RCC 7860 (cell line): ENCODE measurements around the gene IKBKE.

Source experiments
- DNase-seq: peaks from one replicate; pipeline ENCODE4 v3.0.0-alpha.2; 2015; ENCODE audit warnings: low spot score
- FAIRE-seq: peaks from 2 replicates; lab custom pipeline; 2012; peaks lifted over from hg19 to GRCh38; lab: Jason Lieb, UNC

IKBKE gene

GRCh38 chr1:206493279-206493678 lies 23.0 kb downstream of the IKBKE start:
- FAIRE-seq (no peak), DNase-seq (no peak)

- DNase-seq (no peak), FAIRE-seq (no peak)
Measured at GRCh38 chr1:206495011-206495461, 24.8 kb downstream of the IKBKE start.

GRCh38 chr1:206495493-206496046 lies 25.3 kb downstream of the IKBKE start:
- DNase-seq = no peak
- no peak for FAIRE-seq

GRCh38 chr1:206496131-206496793 lies 26.0 kb downstream of the IKBKE start:
- FAIRE-seq (no peak), DNase-seq (peak; percentile 41)

- DNase-seq (no peak), FAIRE-seq (no peak)
Measured at GRCh38 chr1:206497363-206497762, 27.1 kb downstream of the IKBKE start.

- FAIRE-seq = no peak
- no peak for DNase-seq
Measured at GRCh38 chr1:206497774-206498173, 27.5 kb downstream of the IKBKE start.

- peak; percentile 32 for DNase-seq
- no peak for FAIRE-seq
Measured at GRCh38 chr1:206498685-206499084, 28.4 kb downstream of the IKBKE start.

- no peak for DNase-seq
- FAIRE-seq = no peak
Measured at GRCh38 chr1:206500046-206500445, 29.8 kb downstream of the IKBKE start.

- FAIRE-seq = no peak
- no peak for DNase-seq
Measured at GRCh38 chr1:206501881-206502280, 31.6 kb downstream of the IKBKE start.

GRCh38 chr1:206502403-206502802 lies 32.1 kb downstream of the IKBKE start:
- FAIRE-seq (no peak), DNase-seq (no peak)

- no peak for FAIRE-seq
- no peak for DNase-seq
Measured at GRCh38 chr1:206502812-206503211, 32.5 kb downstream of the IKBKE start.

- FAIRE-seq (peak; percentile 95), DNase-seq (peak; percentile 99)
Measured at GRCh38 chr1:206503591-206504362, 33.5 kb downstream of the IKBKE start.

GRCh38 chr1:206504363-206504713 lies 34.1 kb downstream of the IKBKE start:
- DNase-seq (no peak), FAIRE-seq (no peak)

GRCh38 chr1:206505702-206506355 lies 35.6 kb downstream of the IKBKE start:
- FAIRE-seq (no peak), DNase-seq (no peak)

GRCh38 chr1:206506405-206507283 lies 36.4 kb downstream of the IKBKE start:
- DNase-seq = no peak
- no peak for FAIRE-seq

- DNase-seq (no peak), FAIRE-seq (no peak)
Measured at GRCh38 chr1:206507284-206508129, 37.2 kb downstream of the IKBKE start, which contains the start of gene RASSF5. RASSF5 (plus strand) TSS chr1:206507531; CDS start chr1:206507603, 72 bp downstream.

GRCh38 chr1:206508130-206508889 lies 38.0 kb downstream of the IKBKE start:
- DNase-seq (no peak), FAIRE-seq (no peak)

GRCh38 chr1:206508956-206509355 lies 38.7 kb downstream of the IKBKE start:
- DNase-seq (no peak), FAIRE-seq (no peak)
